Astrocyte (in vitro differentiated cells and primary cell): ENCODE data around the gene HSD3B7. TPM values are rescaled to one million over a fixed set of nuclear protein-coding genes. Genes with fewer than 3 reads are reported as not detected.

ENCODE experiments used
- DNase-seq: peaks from one replicate; pipeline ENCODE4 v3.0.0-alpha.2; 2010; ENCODE audit warnings: low read depth
- FAIRE-seq: peaks from 2 replicates; lab custom pipeline; 2011; peaks lifted over from hg19 to GRCh38; lab: Jason Lieb, UNC
- H2AFZ ChIP-seq: 2 replicates; pipeline ENCODE4 v1.6.0; 2012; ENCODE audit warnings: low read depth, low read length, inconsistent platforms
- H3K27ac ChIP-seq: 2 replicates; pipeline ENCODE4 v1.5.1; 2011; ENCODE audit warnings: low read depth, low read length, inconsistent platforms
- H3K27me3 ChIP-seq: 2 replicates; pipeline ENCODE4 v1.6.0; 2011; ENCODE audit warnings: low read length, inconsistent platforms; ENCODE audit not compliant: insufficient read depth
- H3K36me3 ChIP-seq: 2 replicates; pipeline ENCODE4 v1.5.1; 2011; ENCODE audit warnings: low read length, inconsistent platforms; ENCODE audit not compliant: insufficient read depth
- H3K4me1 ChIP-seq: 2 replicates; pipeline ENCODE4 v1.5.1; 2011; ENCODE audit warnings: low read length, inconsistent platforms; ENCODE audit not compliant: insufficient read depth
- H3K4me2 ChIP-seq: 2 replicates; pipeline ENCODE4 v1.6.0; 2012; ENCODE audit warnings: low read length, inconsistent platforms
- H3K4me3 ChIP-seq: 2 replicates; pipeline ENCODE4 v1.5.1; 2011; ENCODE audit warnings: low read depth, mild to moderate bottlenecking, low read length, inconsistent platforms; ENCODE audit not compliant: insufficient read depth
- H3K79me2 ChIP-seq: 2 replicates; pipeline ENCODE4 v1.6.0; 2012; ENCODE audit warnings: mild to moderate bottlenecking, low read length, inconsistent platforms; ENCODE audit not compliant: insufficient read depth
- H3K9ac ChIP-seq: 2 replicates; pipeline ENCODE4 v1.6.0; 2012; ENCODE audit warnings: mild to moderate bottlenecking, low read length, inconsistent platforms
- H3K9me3 ChIP-seq: 2 replicates; pipeline ENCODE4 v1.5.1; 2012; ENCODE audit warnings: low read depth, mild to moderate bottlenecking, low read length, inconsistent platforms; ENCODE audit not compliant: insufficient read depth
- H4K20me1 ChIP-seq: 2 replicates; pipeline ENCODE4 v1.6.0; 2012; ENCODE audit warnings: low read length, inconsistent platforms; ENCODE audit not compliant: insufficient read depth
- H3K27ac Mint-ChIP-seq: one replicate; pipeline ENCODE4 v1.8.0; 2021; ENCODE audit warnings: mild to moderate bottlenecking, mixed read lengths; ENCODE audit not compliant: unreplicated experiment
- H3K27me3 Mint-ChIP-seq: one replicate; pipeline ENCODE4 v1.8.0; 2021; ENCODE audit warnings: low read depth, mixed read lengths; ENCODE audit not compliant: unreplicated experiment
- H3K36me3 Mint-ChIP-seq: one replicate; pipeline ENCODE4 v1.8.0; 2021; ENCODE audit warnings: low read depth, mixed read lengths; ENCODE audit not compliant: unreplicated experiment
- H3K4me1 Mint-ChIP-seq: one replicate; pipeline ENCODE4 v1.8.0; 2021; ENCODE audit warnings: low read depth, mixed read lengths; ENCODE audit not compliant: unreplicated experiment
- H3K4me3 Mint-ChIP-seq: one replicate; pipeline ENCODE4 v1.8.0; 2021; ENCODE audit warnings: mild to moderate bottlenecking, moderate library complexity, mixed read lengths; ENCODE audit not compliant: unreplicated experiment
- H3K9me3 Mint-ChIP-seq: one replicate; pipeline ENCODE4 v1.8.0; 2021; ENCODE audit warnings: mild to moderate bottlenecking, mixed read lengths; ENCODE audit not compliant: unreplicated experiment
- EZH2 ChIP-seq: IDR thresholded peaks from 2 replicates; pipeline ENCODE4 v1.6.1; 2012; ENCODE audit warnings: mild to moderate bottlenecking, low read length, inconsistent platforms; ENCODE audit not compliant: insufficient read depth
- total RNA-seq: library from RNA; stranded (reverse); gene quantifications from 2 replicates; pipeline ENCODE4 v1.2.1, GENCODE V29; 2021
- TF ChIP-seq, protein P1 (sequence below): IDR thresholded peaks from 2 replicates; pipeline ENCODE4 v1.5.1; 2011; ENCODE audit warnings: low read depth, mild to moderate bottlenecking, inconsistent platforms, low read length, moderate library complexity; ENCODE audit not compliant: insufficient read depth

Gene HSD3B7
- total RNA-seq, 1 donor from 2014 or later, result 8.3 TPM

DNA sequence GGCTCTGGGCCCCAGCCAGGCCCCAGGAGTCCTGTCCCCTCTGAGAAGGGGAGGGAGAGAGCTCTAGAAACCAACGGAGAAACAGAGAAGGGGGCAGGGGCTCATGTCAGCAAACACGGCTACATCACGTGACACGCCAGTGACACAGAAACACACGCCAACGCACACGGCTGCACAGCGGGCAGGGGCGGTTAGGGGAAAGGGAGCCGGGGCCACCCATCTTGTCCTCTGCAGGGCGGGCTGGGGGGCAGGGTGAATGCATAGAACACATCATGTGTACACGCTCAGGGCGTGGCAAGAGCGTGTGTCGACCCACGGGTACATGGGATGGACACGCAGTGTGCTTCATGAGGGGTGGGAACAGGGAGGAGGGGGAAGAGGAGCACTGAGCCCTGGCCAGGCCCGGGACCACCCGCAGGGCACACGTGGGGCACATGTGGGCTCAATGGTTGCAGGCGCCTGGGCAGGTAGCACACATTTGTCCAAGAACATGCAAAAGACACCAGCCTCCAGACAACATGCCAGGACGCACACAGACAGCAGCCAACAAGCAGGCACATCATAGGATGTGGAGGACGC, 4.6 kb downstream of the HSD3B7 start:
- Mint-ChIP-seq H3K27ac (peak overlapping the region; percentile 66), H3K36me3 (peaks cover 15% of the 10 kb centered on the region), H3K27me3 (no peaks in the 10 kb centered on the region), H3K4me1 (peaks cover 9% of the 10 kb centered on the region), H3K9me3 (no peaks in the 10 kb centered on the region), H3K4me3 (no peak overlapping the region)
- H2AFZ ChIP-seq, result no peak overlapping the region
- H3K27me3 ChIP-seq, result no peaks in the 10 kb centered on the region
- no peak overlapping the region for H3K9ac ChIP-seq
- H3K27ac ChIP-seq, result no peak overlapping the region
- FAIRE-seq (no peak), DNase-seq (no peak)
- no peak overlapping the region for H3K4me2 ChIP-seq
- H3K79me2 ChIP-seq, result no peaks in the 10 kb centered on the region
- TF ChIP-seq EZH2, result no peak
- TF ChIP-seq, protein P1, sequence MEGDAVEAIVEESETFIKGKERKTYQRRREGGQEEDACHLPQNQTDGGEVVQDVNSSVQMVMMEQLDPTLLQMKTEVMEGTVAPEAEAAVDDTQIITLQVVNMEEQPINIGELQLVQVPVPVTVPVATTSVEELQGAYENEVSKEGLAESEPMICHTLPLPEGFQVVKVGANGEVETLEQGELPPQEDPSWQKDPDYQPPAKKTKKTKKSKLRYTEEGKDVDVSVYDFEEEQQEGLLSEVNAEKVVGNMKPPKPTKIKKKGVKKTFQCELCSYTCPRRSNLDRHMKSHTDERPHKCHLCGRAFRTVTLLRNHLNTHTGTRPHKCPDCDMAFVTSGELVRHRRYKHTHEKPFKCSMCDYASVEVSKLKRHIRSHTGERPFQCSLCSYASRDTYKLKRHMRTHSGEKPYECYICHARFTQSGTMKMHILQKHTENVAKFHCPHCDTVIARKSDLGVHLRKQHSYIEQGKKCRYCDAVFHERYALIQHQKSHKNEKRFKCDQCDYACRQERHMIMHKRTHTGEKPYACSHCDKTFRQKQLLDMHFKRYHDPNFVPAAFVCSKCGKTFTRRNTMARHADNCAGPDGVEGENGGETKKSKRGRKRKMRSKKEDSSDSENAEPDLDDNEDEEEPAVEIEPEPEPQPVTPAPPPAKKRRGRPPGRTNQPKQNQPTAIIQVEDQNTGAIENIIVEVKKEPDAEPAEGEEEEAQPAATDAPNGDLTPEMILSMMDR, result no peak
- H3K4me3 ChIP-seq, result no peak overlapping the region
- H3K9me3 ChIP-seq, result no peaks in the 10 kb centered on the region
- H4K20me1 ChIP-seq, result peaks cover 3% of the 10 kb centered on the region
- peaks cover 10% of the 10 kb centered on the region for H3K4me1 ChIP-seq
- no peaks in the 10 kb centered on the region for H3K36me3 ChIP-seq

DNA sequence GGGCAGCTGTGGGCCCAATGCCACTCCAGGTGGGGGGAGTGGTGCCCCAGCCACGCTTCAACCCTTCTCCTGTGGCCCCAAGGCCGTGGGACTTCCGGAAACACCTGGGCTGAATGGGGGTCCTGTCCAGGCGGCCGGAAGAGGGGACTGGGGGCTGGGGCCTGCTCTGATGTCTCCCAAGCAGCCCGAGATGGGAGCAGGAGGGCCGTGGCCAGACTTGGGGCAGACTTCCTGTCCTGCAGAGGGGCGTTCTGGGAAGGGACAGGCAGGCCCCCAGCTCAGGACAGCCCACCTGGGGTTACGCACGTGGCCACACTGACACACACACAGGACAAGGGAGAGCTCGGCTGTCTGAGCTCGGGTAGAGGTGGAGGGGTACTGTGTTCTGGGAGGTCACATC, 5.1 kb downstream of the HSD3B7 start:
- no peak overlapping the region for H3K27ac Mint-ChIP-seq
- H3K9me3 ChIP-seq, result no peaks in the 10 kb centered on the region
- DNase-seq (no peak), FAIRE-seq (no peak)
- no peak overlapping the region for H3K9ac ChIP-seq
- no peaks in the 10 kb centered on the region for H3K27me3 ChIP-seq
- no peaks in the 10 kb centered on the region for H3K36me3 ChIP-seq
- no peak overlapping the region for H3K4me3 ChIP-seq
- H3K4me1 ChIP-seq, result peaks cover 9% of the 10 kb centered on the region
- no peaks in the 10 kb centered on the region for H3K79me2 ChIP-seq
- H3K36me3 Mint-ChIP-seq, result peaks cover 17% of the 10 kb centered on the region
- H4K20me1 ChIP-seq, result no peaks in the 10 kb centered on the region
- peaks cover 8% of the 10 kb centered on the region for H3K4me1 Mint-ChIP-seq
- H3K27me3 Mint-ChIP-seq, result no peaks in the 10 kb centered on the region
- H3K4me3 Mint-ChIP-seq, result no peak overlapping the region
- no peak for TF ChIP-seq EZH2
- TF ChIP-seq, protein P1, result no peak
- H3K4me2 ChIP-seq, result no peak overlapping the region
- no peak overlapping the region for H3K27ac ChIP-seq
- no peaks in the 10 kb centered on the region for H3K9me3 Mint-ChIP-seq
- no peak overlapping the region for H2AFZ ChIP-seq

DNA sequence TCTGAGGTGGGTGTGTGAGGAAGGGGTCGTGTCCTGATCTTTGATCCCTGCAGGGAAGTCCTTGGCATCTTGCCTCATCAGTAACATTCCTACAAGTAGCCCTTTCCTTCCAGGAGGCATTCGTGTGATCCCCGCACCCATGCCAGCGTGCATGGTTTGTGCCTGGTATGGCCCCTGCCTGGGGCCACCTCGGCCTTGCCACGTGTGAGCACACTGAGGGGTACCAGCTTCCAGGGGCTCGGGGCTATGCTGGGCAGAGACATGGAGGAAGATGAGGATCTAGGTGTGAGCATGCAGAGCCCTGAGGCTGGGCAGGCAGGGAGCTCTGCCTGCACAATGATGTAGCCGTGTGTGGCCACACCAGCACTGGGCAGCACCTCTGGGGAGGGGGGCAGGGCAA, 6.0 kb downstream of the HSD3B7 start:
- H3K79me2 ChIP-seq, result no peaks in the 10 kb centered on the region
- no peak overlapping the region for H3K4me3 ChIP-seq
- no peaks in the 10 kb centered on the region for H3K9me3 ChIP-seq
- no peak overlapping the region for H3K9ac ChIP-seq
- no peak overlapping the region for H3K4me2 ChIP-seq
- peak overlapping the region; percentile 66 for H3K27ac Mint-ChIP-seq
- DNase-seq (no peak), FAIRE-seq (no peak)
- peaks cover 17% of the 10 kb centered on the region for H3K36me3 Mint-ChIP-seq
- no peaks in the 10 kb centered on the region for H3K9me3 Mint-ChIP-seq
- H3K4me3 Mint-ChIP-seq, result no peak overlapping the region
- no peaks in the 10 kb centered on the region for H3K27me3 Mint-ChIP-seq
- no peak overlapping the region for H2AFZ ChIP-seq
- H3K36me3 ChIP-seq, result no peaks in the 10 kb centered on the region
- H3K27ac ChIP-seq, result no peak overlapping the region
- no peaks in the 10 kb centered on the region for H3K27me3 ChIP-seq
- TF ChIP-seq EZH2, result no peak
- TF ChIP-seq, protein P1, result no peak
- H3K4me1 ChIP-seq, result no peaks in the 10 kb centered on the region
- H4K20me1 ChIP-seq, result no peaks in the 10 kb centered on the region
- H3K4me1 Mint-ChIP-seq, result peaks cover 1% of the 10 kb centered on the region
